ENCODE measurements around the gene SEC63.
"Not testable (repeated sequence)": the region's sequence is repeated elsewhere in the genome, so short reads cannot be mapped to it uniquely, and the experiment has no call there.

SEC63 gene

GRCh38 chr6:107931894-107932293 is 26.1 kb downstream of the SEC63 start:
- no peak for DNase-seq (ENCODE audit: low spot score)

GRCh38 chr6:107928984-107929383 is 29.0 kb downstream of the SEC63 start:
- DNase-seq (ENCODE audit: low spot score), result no peak

GRCh38 chr6:107926697-107927544 is 31.1 kb downstream of the SEC63 start:
- DNase-seq (ENCODE audit: low spot score), result not testable (repeated sequence)

GRCh38 chr6:107917451-107918375 is 40.3 kb downstream of the SEC63 start:
- DNase-seq (ENCODE audit: low spot score), result no peak

GRCh38 chr6:107916961-107917360 is 41.0 kb downstream of the SEC63 start:
- not testable (repeated sequence) for DNase-seq (ENCODE audit: low spot score)

GRCh38 chr6:107911692-107912091 is 46.3 kb downstream of the SEC63 start:
- DNase-seq (ENCODE audit: low spot score), result no peak

GRCh38 chr6:107894809-107895396 is 63.1 kb downstream of the SEC63 start:
- peak; percentile 50 for DNase-seq (ENCODE audit: low spot score)

GRCh38 chr6:107890431-107890830 is 67.6 kb downstream of the SEC63 start:
- DNase-seq (ENCODE audit: low spot score), result not testable (repeated sequence)

GRCh38 chr6:107885950-107886349 is 72.1 kb downstream of the SEC63 start:
- not testable (repeated sequence) for DNase-seq (ENCODE audit: low spot score)

- DNase-seq (ENCODE audit: low spot score), result no peak
Measured at GRCh38 chr6:107879941-107880340, 78.1 kb downstream of the SEC63 start.

- peak; percentile 69 for DNase-seq (ENCODE audit: low spot score)
Measured at GRCh38 chr6:107877968-107878367, 80.0 kb downstream of the SEC63 start.

- no peak for DNase-seq (ENCODE audit: low spot score)
Measured at GRCh38 chr6:107871976-107872375, 86.0 kb downstream of the SEC63 start.

- not testable (repeated sequence) for DNase-seq (ENCODE audit: low spot score)
Measured at GRCh38 chr6:107871512-107871911, 86.5 kb downstream of the SEC63 start.

- no peak for DNase-seq (ENCODE audit: low spot score)
Measured at GRCh38 chr6:107871016-107871415, 87.0 kb downstream of the SEC63 start.

GRCh38 chr6:107870381-107870780 is 87.6 kb downstream of the SEC63 start:
- DNase-seq (ENCODE audit: low spot score), result no peak

- DNase-seq (ENCODE audit: low spot score), result peak; percentile 16
Measured at GRCh38 chr6:107869871-107870270, 88.1 kb downstream of the SEC63 start.

- no peak for DNase-seq (ENCODE audit: low spot score)
Measured at GRCh38 chr6:107868867-107869611, 89.0 kb downstream of the SEC63 start.

GRCh38 chr6:107867302-107867615 is 90.7 kb downstream of the SEC63 start:
- DNase-seq (ENCODE audit: low spot score), result no peak

GRCh38 chr6:107866606-107867301 is 91.3 kb downstream of the SEC63 start:
- peak; percentile 80 for DNase-seq (ENCODE audit: low spot score)

GRCh38 chr6:107864226-107865127 is 93.5 kb downstream of the SEC63 start:
- no peak for DNase-seq (ENCODE audit: low spot score)
